ENCODE data around the gene ARHGEF28. TPM values are rescaled to one million over a fixed set of nuclear protein-coding genes. Genes with fewer than 3 reads are reported as not detected.

ARHGEF28 gene
- total and polyA plus RNA-seq, 9 of the 15 experiments (the other 6 are each of a cell fraction or from before 2014, with no cell fraction given): 0.27 TPM; not detected in 8

DNA sequence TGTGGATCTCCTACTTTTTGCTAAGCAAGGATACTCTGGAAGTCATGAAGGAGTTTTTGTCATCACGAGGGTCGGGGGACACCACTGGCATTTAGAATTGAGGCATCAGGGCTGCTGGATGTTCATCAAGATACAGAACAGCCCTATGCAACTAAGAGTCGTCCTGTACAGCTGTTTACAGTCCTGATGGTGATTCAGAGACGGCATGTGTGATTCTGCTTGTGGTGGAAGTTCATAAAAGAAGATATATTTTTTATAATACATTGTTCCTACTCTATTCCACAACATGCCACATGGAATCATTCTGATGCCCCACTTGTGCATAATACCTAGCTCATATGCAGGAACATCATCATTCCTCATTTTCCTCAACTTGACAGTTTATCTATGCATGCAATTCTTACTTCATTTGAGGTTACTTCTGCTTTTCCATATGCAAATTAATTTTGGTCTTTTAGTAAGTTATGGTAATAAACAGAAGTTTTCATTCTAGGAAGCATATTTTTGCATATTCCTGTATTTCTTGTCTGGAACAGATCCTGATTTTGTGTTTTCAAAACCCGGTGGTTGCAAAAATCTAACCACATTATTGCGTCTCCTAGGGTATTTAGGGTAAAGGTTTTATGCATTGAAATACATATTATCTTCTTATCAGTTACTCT lies 155.2 kb downstream of the ARHGEF28 start:
- intact Hi-C loops (cut with micrococcal nuclease) (no loop called here), in situ Hi-C loops (cut with MboI) (no loop called here)
- TF ChIP-seq, protein P1, sequence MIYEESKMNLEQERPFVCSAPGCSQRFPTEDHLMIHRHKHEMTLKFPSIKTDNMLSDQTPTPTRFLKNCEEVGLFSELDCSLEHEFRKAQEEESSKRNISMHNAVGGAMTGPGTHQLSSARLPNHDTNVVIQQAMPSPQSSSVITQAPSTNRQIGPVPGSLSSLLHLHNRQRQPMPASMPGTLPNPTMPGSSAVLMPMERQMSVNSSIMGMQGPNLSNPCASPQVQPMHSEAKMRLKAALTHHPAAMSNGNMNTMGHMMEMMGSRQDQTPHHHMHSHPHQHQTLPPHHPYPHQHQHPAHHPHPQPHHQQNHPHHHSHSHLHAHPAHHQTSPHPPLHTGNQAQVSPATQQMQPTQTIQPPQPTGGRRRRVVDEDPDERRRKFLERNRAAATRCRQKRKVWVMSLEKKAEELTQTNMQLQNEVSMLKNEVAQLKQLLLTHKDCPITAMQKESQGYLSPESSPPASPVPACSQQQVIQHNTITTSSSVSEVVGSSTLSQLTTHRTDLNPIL (CRISPR knock-in tag; IDR thresholded peaks at IDR 0.05): no peak
- no peak for TF ChIP-seq SMARCE1 (IDR thresholded peaks at IDR 0.05)
- TF ChIP-seq, protein P2, sequence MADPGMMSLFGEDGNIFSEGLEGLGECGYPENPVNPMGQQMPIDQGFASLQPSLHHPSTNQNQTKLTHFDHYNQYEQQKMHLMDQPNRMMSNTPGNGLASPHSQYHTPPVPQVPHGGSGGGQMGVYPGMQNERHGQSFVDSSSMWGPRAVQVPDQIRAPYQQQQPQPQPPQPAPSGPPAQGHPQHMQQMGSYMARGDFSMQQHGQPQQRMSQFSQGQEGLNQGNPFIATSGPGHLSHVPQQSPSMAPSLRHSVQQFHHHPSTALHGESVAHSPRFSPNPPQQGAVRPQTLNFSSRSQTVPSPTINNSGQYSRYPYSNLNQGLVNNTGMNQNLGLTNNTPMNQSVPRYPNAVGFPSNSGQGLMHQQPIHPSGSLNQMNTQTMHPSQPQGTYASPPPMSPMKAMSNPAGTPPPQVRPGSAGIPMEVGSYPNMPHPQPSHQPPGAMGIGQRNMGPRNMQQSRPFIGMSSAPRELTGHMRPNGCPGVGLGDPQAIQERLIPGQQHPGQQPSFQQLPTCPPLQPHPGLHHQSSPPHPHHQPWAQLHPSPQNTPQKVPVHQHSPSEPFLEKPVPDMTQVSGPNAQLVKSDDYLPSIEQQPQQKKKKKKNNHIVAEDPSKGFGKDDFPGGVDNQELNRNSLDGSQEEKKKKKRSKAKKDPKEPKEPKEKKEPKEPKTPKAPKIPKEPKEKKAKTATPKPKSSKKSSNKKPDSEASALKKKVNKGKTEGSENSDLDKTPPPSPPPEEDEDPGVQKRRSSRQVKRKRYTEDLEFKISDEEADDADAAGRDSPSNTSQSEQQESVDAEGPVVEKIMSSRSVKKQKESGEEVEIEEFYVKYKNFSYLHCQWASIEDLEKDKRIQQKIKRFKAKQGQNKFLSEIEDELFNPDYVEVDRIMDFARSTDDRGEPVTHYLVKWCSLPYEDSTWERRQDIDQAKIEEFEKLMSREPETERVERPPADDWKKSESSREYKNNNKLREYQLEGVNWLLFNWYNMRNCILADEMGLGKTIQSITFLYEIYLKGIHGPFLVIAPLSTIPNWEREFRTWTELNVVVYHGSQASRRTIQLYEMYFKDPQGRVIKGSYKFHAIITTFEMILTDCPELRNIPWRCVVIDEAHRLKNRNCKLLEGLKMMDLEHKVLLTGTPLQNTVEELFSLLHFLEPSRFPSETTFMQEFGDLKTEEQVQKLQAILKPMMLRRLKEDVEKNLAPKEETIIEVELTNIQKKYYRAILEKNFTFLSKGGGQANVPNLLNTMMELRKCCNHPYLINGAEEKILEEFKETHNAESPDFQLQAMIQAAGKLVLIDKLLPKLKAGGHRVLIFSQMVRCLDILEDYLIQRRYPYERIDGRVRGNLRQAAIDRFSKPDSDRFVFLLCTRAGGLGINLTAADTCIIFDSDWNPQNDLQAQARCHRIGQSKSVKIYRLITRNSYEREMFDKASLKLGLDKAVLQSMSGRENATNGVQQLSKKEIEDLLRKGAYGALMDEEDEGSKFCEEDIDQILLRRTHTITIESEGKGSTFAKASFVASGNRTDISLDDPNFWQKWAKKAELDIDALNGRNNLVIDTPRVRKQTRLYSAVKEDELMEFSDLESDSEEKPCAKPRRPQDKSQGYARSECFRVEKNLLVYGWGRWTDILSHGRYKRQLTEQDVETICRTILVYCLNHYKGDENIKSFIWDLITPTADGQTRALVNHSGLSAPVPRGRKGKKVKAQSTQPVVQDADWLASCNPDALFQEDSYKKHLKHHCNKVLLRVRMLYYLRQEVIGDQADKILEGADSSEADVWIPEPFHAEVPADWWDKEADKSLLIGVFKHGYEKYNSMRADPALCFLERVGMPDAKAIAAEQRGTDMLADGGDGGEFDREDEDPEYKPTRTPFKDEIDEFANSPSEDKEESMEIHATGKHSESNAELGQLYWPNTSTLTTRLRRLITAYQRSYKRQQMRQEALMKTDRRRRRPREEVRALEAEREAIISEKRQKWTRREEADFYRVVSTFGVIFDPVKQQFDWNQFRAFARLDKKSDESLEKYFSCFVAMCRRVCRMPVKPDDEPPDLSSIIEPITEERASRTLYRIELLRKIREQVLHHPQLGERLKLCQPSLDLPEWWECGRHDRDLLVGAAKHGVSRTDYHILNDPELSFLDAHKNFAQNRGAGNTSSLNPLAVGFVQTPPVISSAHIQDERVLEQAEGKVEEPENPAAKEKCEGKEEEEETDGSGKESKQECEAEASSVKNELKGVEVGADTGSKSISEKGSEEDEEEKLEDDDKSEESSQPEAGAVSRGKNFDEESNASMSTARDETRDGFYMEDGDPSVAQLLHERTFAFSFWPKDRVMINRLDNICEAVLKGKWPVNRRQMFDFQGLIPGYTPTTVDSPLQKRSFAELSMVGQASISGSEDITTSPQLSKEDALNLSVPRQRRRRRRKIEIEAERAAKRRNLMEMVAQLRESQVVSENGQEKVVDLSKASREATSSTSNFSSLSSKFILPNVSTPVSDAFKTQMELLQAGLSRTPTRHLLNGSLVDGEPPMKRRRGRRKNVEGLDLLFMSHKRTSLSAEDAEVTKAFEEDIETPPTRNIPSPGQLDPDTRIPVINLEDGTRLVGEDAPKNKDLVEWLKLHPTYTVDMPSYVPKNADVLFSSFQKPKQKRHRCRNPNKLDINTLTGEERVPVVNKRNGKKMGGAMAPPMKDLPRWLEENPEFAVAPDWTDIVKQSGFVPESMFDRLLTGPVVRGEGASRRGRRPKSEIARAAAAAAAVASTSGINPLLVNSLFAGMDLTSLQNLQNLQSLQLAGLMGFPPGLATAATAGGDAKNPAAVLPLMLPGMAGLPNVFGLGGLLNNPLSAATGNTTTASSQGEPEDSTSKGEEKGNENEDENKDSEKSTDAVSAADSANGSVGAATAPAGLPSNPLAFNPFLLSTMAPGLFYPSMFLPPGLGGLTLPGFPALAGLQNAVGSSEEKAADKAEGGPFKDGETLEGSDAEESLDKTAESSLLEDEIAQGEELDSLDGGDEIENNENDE (IDR thresholded peaks at IDR 0.05; ENCODE audit: low read depth, low read length): no peak
- TF ChIP-seq, protein P3, sequence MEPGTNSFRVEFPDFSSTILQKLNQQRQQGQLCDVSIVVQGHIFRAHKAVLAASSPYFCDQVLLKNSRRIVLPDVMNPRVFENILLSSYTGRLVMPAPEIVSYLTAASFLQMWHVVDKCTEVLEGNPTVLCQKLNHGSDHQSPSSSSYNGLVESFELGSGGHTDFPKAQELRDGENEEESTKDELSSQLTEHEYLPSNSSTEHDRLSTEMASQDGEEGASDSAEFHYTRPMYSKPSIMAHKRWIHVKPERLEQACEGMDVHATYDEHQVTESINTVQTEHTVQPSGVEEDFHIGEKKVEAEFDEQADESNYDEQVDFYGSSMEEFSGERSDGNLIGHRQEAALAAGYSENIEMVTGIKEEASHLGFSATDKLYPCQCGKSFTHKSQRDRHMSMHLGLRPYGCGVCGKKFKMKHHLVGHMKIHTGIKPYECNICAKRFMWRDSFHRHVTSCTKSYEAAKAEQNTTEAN (CRISPR knock-in tag; IDR thresholded peaks at IDR 0.05): no peak
- TF ChIP-seq, protein P4, sequence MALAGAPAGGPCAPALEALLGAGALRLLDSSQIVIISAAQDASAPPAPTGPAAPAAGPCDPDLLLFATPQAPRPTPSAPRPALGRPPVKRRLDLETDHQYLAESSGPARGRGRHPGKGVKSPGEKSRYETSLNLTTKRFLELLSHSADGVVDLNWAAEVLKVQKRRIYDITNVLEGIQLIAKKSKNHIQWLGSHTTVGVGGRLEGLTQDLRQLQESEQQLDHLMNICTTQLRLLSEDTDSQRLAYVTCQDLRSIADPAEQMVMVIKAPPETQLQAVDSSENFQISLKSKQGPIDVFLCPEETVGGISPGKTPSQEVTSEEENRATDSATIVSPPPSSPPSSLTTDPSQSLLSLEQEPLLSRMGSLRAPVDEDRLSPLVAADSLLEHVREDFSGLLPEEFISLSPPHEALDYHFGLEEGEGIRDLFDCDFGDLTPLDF (CRISPR knock-in tag; IDR thresholded peaks at IDR 0.05): no peak
- Histone ChIP-seq H3K27me3 (ENCODE audit: control insufficient read depth in 2 of 2, insufficient read depth in 2 of 2, low read length in 2 of 2) (peaks cover 5 to 30% of the 10 kb centered on the region in 2 experiments; a peak in 4 of 5 replicates), H3K4me3 (no peak overlapping the region), H3K36me3 (ENCODE audit: control insufficient read depth, insufficient read depth, low read length) (no peaks in the 10 kb centered on the region), H2AFZ (ENCODE audit: low read depth, low read length) (no peak overlapping the region), H3K9ac (ENCODE audit: insufficient read depth in 1 of 2, low read depth in 2 of 2, low read length in 2 of 2) (no peak overlapping the region), H3K27ac (ENCODE audit: extremely low read depth, low read depth, low read length) (no peak overlapping the region), H3K79me2 (ENCODE audit: control insufficient read depth, insufficient read depth, low read length) (no peaks in the 10 kb centered on the region), H4K20me1 (replicated peaks; ENCODE audit: control insufficient read depth, insufficient read depth, low read length) (no peaks in the 10 kb centered on the region), H3K9me1 (ENCODE audit: control insufficient read depth, insufficient read depth, low read length) (no peaks in the 10 kb centered on the region), H3K9me3 (replicated peaks; ENCODE audit: control insufficient read depth, insufficient read depth, low read depth, low read length) (no peaks in the 10 kb centered on the region), H3K4me1 (replicated peaks in 1 of 2; ENCODE audit: control insufficient read depth in 2 of 2, insufficient read depth in 2 of 2, low read length in 2 of 2) (no peaks in the 10 kb centered on the region), H3K4me2 (ENCODE audit: insufficient read depth, low read length) (no peak overlapping the region)
- POLR2A ChIA-PET: no interaction called here
- WGBS (ENCODE audit: insufficient coverage, low coverage, missing lambda C conversion rate): 1% methylated on average over 6 of the region's 6 CpGs
- ATAC-seq: no peak
- BruUV-seq (replicated peaks): no TSS peak
- CTCF ChIA-PET (ENCODE audit: low intra/inter-chr PET ratio): interaction anchor here (1.4 kb wide), 1 partner anchor 190 kb away, joined by 8 read pairs; no protein-coding TSS in a partner anchor
- no peak for FAIRE-seq
- no peak for DNase-seq (ENCODE audit: extremely low read depth in 1 of 4, low spot score in 3 of 4)
